GM19193 (cell line): ENCODE measurements around the gene DSN1.

Source experiments
- POLR2A ChIP-seq: IDR thresholded peaks from 4 replicates; pipeline ENCODE4 v1.6.1; 2011; ENCODE audit not compliant: insufficient read depth, insufficient read length; ENCODE audit errors: extremely low read depth

Gene DSN1

GRCh38 chr20:36802326-36803222, 29.0 kb upstream of the DSN1 start:
- TF ChIP-seq POLR2A, result no peak

DNA sequence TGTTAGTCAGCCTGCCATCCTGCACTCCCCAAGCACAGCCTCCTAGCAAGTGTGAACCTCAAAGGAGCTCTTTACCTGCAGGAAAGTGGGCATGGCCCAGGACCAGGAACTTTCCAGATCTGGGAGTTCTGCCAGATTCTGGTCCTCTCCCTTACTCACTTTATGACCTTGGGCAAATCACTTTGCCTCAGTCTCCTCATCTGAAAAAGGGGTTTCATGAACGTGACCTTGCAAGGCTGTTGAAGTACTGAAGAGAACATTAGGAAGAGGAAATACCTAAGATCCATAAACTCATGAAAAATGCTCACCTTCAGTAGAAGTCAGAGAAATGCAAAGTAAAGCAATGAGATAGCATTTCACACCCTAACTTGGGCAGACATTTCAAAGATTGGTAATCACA, 26.8 kb upstream of the DSN1 start:
- no peak for TF ChIP-seq POLR2A

- no peak for TF ChIP-seq POLR2A
Measured at GRCh38 chr20:36796875-36797274, 23.3 kb upstream of the DSN1 start.

GRCh38 chr20:36796117-36796516, 22.6 kb upstream of the DSN1 start:
- TF ChIP-seq POLR2A, result no peak

GRCh38 chr20:36795691-36796090, 22.1 kb upstream of the DSN1 start:
- TF ChIP-seq POLR2A, result no peak

- no peak for TF ChIP-seq POLR2A
Measured at GRCh38 chr20:36794116-36794474, 20.5 kb upstream of the DSN1 start.

DNA sequence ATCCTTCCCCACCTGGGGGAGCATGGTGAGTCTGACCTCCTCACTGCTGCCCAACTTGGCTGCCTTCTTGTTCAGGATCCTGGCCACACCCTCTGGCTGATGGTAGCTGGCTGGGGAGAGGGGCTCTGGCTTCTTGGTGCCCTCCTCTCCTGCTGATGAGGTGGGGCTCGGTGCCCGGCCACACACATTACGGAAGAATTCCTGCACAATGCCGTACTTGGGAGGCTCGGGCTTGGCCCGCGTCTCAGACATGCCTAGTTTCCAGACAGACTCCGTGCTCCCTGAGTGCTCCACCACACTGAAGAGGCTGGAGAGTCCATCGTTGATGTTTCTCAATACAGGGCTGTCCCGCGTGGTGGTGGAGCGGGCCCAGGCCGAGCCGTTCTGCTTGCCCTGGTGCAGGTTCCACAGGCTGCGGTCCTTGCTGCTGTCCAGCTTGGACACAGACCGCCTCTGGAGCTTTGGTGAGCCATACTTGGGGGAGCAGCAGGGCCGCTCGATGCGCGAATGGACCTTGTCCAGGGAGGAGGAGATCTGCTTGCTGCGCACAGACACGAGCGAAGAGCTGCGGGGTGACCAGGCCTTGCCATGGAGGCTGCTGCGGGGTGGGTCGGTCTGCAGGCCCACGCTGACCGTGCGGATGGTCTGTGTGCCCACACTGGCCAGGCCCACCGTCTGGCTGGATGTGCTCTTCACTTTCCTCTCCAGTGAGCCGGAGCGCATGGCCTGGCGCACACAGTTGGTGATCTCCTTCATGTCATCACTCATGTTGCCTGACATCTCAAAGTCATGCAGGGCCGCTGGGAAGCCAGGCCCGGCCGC, 19.9 kb upstream of the DSN1 start:
- TF ChIP-seq POLR2A, result no peak

DNA sequence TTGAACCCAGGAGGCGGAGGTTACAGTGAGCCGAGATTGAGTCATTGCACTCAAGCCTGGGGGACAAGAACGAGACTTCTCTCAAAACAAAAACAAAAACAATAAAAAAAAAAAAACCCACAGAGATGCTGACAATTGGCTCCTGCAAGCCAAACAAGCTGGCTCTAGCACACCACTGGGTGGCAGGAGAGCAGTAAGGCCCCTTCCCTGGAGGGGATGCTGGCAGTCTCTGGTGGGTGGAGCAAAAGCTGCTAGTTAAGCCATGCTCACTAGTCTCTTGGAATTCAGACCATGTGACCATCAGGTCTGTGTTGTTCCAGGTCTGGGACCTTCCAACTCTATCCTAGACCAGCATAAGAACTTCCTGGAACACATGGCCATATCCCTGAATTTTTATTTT, 18.9 kb upstream of the DSN1 start:
- TF ChIP-seq POLR2A, result no peak

- TF ChIP-seq POLR2A, result no peak
Measured at GRCh38 chr20:36791862-36792261, 18.3 kb upstream of the DSN1 start.

DNA sequence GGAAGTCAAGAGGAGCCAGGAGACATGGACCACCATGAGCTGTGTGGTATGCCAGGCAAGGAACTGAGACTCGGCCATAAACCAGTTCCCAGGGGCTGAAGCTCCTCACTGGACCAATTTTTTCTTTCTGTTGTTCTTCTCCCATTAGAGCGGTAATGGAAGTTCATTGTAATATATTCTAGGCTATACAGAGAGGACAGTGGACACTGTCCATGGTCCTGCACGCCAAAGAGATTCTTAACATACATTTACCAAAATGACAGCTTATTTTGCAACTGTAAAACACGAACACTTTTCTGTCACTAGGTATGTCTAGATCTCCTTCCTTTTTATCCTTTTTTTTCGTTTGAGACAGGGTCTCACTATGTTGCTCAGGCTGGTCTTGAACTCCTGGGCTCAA, 13.1 kb upstream of the DSN1 start:
- TF ChIP-seq POLR2A, result no peak

DNA sequence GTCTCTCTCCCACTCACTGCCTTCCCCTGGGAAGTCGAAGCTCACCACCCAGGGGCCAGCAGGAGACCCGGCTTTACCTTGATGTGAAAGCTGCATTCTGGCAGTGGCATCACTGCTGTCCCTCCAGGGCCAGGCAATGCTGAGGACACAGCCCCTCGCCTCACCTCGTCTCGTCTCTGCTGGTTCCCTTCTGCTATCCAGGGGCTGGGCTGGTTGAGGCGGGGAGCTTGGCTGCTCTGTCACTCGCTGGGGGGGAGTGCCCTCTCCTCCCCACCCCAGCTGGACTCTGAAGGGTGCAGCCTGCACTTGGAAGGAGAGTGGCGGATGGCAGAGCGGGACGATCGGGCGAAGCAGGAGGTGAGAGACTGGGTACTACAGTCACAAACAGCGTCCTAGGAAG, 12.7 kb upstream of the DSN1 start:
- TF ChIP-seq POLR2A, result no peak

GRCh38 chr20:36785308-36785707, 11.7 kb upstream of the DSN1 start:
- TF ChIP-seq POLR2A, result no peak

DNA sequence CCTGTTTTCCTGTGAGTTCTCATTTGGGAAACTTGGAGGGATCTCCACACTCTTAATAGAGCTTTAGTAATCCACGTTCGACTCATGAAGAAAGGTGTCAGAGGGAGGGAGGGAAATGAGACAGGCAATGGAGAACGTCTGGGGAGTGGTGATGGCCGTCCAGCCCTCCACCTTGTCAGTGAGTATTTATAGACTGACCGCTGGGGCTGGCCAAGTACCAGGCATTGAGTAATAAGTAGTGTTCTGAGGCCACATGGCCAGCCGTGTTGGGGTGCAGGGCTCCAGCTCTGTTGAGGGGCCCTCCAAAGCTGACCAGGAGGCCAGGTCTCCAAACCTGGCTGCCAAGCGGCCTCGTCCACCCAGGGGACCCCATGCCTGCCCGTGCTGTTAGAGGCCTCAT, 11.3 kb upstream of the DSN1 start:
- no peak for TF ChIP-seq POLR2A

- TF ChIP-seq POLR2A, result no peak
Measured at GRCh38 chr20:36784116-36784515, 10.6 kb upstream of the DSN1 start.

- TF ChIP-seq POLR2A, result no peak
Measured at GRCh38 chr20:36779656-36780025, 6.1 kb upstream of the DSN1 start.

GRCh38 chr20:36778831-36779655, 5.5 kb upstream of the DSN1 start:
- TF ChIP-seq POLR2A, result no peak

- no peak for TF ChIP-seq POLR2A
Measured at GRCh38 chr20:36777576-36777975, 4.0 kb upstream of the DSN1 start.
